ENCODE data around the gene SLC24A1. TPM values are rescaled to one million over a fixed set of nuclear protein-coding genes. Genes with fewer than 3 reads are reported as not detected.

SLC24A1 gene
- 4.4 and 4.6 TPM in 2 replicates for total RNA-seq

GRCh38 chr15:65621638-65622037, at the start of gene SLC24A1:
Gene SLC24A1, plus strand, starts transcription at chr15:65621938. Its CDS starts 2,143 bp downstream, at chr15:65624081.

GRCh38 chr15:65610871-65611718, 10.6 kb upstream of the SLC24A1 start, which contains the start of gene INTS14:
Gene INTS14, minus strand, starts transcription at chr15:65611131. Its CDS starts 3,751 bp downstream, at chr15:65607380.

Other genes starting within 250 kb of the SLC24A1 start
- not detected in 2 replicates for gene IGDCC3, start 243.9 kb upstream of the SLC24A1 start, total RNA-seq
- gene IGDCC4, start 199.0 kb upstream of the SLC24A1 start, total RNA-seq, result 0.06 and 0.13 TPM in 2 replicates
- 46.3 and 54.7 TPM in 2 replicates for gene DPP8, start 104.2 kb upstream of the SLC24A1 start, total RNA-seq
- gene HACD3, start 91.5 kb upstream of the SLC24A1 start, total RNA-seq, result 71.7 and 91.0 TPM in 2 replicates
- 22.7 and 25.7 TPM in 2 replicates for gene INTS14, start 10.8 kb upstream of the SLC24A1 start, total RNA-seq
- gene DENND4A, start 170.4 kb downstream of the SLC24A1 start, total RNA-seq, result 24.7 and 26.7 TPM in 2 replicates
- gene RAB11A, start 247.6 kb downstream of the SLC24A1 start, total RNA-seq, result 168 and 286 TPM in 2 replicates